ENCODE results near the gene CD58.

CD58 gene

DNA sequence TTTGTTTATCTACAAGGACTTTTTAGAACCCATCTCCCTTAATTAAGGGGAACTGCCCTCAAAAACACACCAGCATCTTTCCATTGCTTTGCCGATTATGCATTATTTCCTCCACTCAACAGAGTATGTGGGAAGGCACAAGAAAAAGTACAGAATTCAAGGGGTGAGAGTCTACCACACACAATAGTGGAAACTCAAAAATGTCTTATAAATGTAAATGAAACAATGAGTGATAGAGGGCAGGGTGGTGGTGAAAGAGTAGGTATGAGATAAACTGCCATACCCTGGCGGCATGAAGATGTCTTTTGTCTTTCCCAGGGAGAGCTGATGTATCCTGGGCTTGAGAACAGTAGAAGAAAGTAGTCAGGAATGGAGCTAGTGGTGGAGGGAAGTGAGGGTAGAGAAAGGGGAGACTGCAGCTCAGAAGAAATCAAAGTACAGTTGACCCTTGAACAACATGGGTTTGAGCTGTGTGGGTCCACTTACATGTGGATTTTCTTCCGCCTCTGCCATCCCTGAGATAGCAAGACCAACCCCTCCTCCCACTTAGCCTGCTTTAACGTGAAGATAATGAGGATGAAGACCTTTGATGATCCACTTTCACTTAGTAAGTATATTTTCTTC lies 24.4 kb downstream of the CD58 start:
- Histone ChIP-seq H3K36me3 (ENCODE audit: control insufficient read depth in 2 of 2, insufficient read depth in 1 of 2, low read length in 2 of 2) (peaks cover 0 to 8% of the 10 kb centered on the region in 2 experiments; a peak in 1 of 3 replicates), H3K27ac (ENCODE audit: extremely low read depth, low read depth, low read length) (no peak overlapping the region), H3K9me3 (ENCODE audit: control insufficient read depth, insufficient read depth, low read depth, low read length) (no peaks in the 10 kb centered on the region), H3K4me1 (ENCODE audit: control insufficient read depth, insufficient read depth, low read length) (peaks cover 2% of the 10 kb centered on the region; the same call in 1 of the 2 replicates), H3K4me3 (ENCODE audit: low read depth, low read length) (no peak overlapping the region)
- CTCF ChIA-PET, result no interaction called here
- POLR2A ChIA-PET, result no interaction called here
- TF ChIP-seq ZNF473 (tag by site-specific recombination; IDR thresholded peaks at IDR 0.05) (no peak), ZNF555 (tag by site-specific recombination; conservative IDR thresholded peaks at IDR 0.05) (no peak), ZNF701 (tag by site-specific recombination; IDR thresholded peaks at IDR 0.05) (no peak), PRDM1 (tag by site-specific recombination; IDR thresholded peaks at IDR 0.05) (peak; percentile 47), ZNF585B (tag by site-specific recombination; IDR thresholded peaks at IDR 0.05) (no peak)

GRCh38 chr1:116545359-116545705 lies 25.5 kb downstream of the CD58 start:
- Histone ChIP-seq H3K36me3 (ENCODE audit: control insufficient read depth in 2 of 2, insufficient read depth in 1 of 2, low read length in 2 of 2) (peaks cover 0 to 8% of the 10 kb centered on the region in 2 experiments; a peak in 1 of 3 replicates), H3K4me1 (ENCODE audit: control insufficient read depth, insufficient read depth, low read length) (peaks cover 2% of the 10 kb centered on the region; the same call in 1 of the 2 replicates), H3K4me3 (ENCODE audit: low read depth, low read length) (no peak overlapping the region), H3K27ac (ENCODE audit: extremely low read depth, low read depth, low read length) (no peak overlapping the region), H3K9me3 (ENCODE audit: control insufficient read depth, insufficient read depth, low read depth, low read length) (no peaks in the 10 kb centered on the region)
- CTCF ChIA-PET, result interaction anchor here (0.6 kb wide), 1 partner anchor 812 kb away, joined by 8 read pairs; no protein-coding TSS in a partner anchor
- POLR2A ChIA-PET, result no interaction called here
- TF ChIP-seq, protein P1, sequence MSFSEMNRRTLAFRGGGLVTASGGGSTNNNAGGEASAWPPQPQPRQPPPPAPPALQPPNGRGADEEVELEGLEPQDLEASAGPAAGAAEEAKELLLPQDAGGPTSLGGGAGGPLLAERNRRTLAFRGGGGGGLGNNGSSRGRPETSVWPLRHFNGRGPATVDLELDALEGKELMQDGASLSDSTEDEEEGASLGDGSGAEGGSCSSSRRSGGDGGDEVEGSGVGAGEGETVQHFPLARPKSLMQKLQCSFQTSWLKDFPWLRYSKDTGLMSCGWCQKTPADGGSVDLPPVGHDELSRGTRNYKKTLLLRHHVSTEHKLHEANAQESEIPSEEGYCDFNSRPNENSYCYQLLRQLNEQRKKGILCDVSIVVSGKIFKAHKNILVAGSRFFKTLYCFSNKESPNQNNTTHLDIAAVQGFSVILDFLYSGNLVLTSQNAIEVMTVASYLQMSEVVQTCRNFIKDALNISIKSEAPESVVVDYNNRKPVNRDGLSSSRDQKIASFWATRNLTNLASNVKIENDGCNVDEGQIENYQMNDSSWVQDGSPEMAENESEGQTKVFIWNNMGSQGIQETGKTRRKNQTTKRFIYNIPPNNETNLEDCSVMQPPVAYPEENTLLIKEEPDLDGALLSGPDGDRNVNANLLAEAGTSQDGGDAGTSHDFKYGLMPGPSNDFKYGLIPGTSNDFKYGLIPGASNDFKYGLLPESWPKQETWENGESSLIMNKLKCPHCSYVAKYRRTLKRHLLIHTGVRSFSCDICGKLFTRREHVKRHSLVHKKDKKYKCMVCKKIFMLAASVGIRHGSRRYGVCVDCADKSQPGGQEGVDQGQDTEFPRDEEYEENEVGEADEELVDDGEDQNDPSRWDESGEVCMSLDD (tag by site-specific recombination; IDR thresholded peaks at IDR 0.05), result no peak
- TF ChIP-seq SALL2 (tag by site-specific recombination; IDR thresholded peaks at IDR 0.05; ENCODE audit: borderline replicate concordance) (no peak), ZNF302 (tag by site-specific recombination; IDR thresholded peaks at IDR 0.05; ENCODE audit: low read depth) (no peak), ZFP69B (tag by site-specific recombination; IDR thresholded peaks at IDR 0.05) (no peak), ELK4 (IDR thresholded peaks at IDR 0.05; ENCODE audit: borderline replicate concordance, low read depth, low read length) (no peak), IKZF3 (tag by site-specific recombination; IDR thresholded peaks at IDR 0.05) (no peak), ZBTB48 (tag by site-specific recombination; IDR thresholded peaks at IDR 0.05) (no peak), ZNF791 (tag by site-specific recombination; IDR thresholded peaks at IDR 0.05) (no peak), ZNF626 (tag by site-specific recombination; IDR thresholded peaks at IDR 0.05) (no peak), ZNF24 (tag by site-specific recombination; IDR thresholded peaks at IDR 0.05) (no peak), SP3 (tag by site-specific recombination; IDR thresholded peaks at IDR 0.05) (no peak), ZNF610 (tag by site-specific recombination; IDR thresholded peaks at IDR 0.05; ENCODE audit: borderline replicate concordance) (no peak), KLF8 (tag by site-specific recombination; IDR thresholded peaks at IDR 0.05) (no peak)
- TF ChIP-seq, protein P2, sequence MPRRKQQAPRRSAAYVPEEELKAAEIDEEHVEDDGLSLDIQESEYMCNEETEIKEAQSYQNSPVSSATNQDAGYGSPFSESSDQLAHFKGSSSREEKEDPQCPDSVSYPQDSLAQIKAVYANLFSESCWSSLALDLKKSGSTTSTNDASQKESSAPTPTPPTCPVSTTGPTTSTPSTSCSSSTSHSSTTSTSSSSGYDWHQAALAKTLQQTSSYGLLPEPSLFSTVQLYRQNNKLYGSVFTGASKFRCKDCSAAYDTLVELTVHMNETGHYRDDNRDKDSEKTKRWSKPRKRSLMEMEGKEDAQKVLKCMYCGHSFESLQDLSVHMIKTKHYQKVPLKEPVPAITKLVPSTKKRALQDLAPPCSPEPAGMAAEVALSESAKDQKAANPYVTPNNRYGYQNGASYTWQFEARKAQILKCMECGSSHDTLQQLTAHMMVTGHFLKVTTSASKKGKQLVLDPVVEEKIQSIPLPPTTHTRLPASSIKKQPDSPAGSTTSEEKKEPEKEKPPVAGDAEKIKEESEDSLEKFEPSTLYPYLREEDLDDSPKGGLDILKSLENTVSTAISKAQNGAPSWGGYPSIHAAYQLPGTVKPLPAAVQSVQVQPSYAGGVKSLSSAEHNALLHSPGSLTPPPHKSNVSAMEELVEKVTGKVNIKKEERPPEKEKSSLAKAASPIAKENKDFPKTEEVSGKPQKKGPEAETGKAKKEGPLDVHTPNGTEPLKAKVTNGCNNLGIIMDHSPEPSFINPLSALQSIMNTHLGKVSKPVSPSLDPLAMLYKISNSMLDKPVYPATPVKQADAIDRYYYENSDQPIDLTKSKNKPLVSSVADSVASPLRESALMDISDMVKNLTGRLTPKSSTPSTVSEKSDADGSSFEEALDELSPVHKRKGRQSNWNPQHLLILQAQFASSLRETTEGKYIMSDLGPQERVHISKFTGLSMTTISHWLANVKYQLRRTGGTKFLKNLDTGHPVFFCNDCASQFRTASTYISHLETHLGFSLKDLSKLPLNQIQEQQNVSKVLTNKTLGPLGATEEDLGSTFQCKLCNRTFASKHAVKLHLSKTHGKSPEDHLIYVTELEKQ (tag by site-specific recombination; IDR thresholded peaks at IDR 0.05; ENCODE audit: borderline replicate concordance), result no peak
- TF ChIP-seq, protein P3, sequence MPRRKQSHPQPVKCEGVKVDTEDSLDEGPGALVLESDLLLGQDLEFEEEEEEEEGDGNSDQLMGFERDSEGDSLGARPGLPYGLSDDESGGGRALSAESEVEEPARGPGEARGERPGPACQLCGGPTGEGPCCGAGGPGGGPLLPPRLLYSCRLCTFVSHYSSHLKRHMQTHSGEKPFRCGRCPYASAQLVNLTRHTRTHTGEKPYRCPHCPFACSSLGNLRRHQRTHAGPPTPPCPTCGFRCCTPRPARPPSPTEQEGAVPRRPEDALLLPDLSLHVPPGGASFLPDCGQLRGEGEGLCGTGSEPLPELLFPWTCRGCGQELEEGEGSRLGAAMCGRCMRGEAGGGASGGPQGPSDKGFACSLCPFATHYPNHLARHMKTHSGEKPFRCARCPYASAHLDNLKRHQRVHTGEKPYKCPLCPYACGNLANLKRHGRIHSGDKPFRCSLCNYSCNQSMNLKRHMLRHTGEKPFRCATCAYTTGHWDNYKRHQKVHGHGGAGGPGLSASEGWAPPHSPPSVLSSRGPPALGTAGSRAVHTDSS (tag by site-specific recombination; IDR thresholded peaks at IDR 0.05), result no peak
- TF ChIP-seq, protein P4, sequence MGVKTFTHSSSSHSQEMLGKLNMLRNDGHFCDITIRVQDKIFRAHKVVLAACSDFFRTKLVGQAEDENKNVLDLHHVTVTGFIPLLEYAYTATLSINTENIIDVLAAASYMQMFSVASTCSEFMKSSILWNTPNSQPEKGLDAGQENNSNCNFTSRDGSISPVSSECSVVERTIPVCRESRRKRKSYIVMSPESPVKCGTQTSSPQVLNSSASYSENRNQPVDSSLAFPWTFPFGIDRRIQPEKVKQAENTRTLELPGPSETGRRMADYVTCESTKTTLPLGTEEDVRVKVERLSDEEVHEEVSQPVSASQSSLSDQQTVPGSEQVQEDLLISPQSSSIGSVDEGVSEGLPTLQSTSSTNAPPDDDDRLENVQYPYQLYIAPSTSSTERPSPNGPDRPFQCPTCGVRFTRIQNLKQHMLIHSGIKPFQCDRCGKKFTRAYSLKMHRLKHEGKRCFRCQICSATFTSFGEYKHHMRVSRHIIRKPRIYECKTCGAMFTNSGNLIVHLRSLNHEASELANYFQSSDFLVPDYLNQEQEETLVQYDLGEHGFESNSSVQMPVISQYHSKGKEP (tag by site-specific recombination; IDR thresholded peaks at IDR 0.05), result no peak
- TF ChIP-seq, protein P5, sequence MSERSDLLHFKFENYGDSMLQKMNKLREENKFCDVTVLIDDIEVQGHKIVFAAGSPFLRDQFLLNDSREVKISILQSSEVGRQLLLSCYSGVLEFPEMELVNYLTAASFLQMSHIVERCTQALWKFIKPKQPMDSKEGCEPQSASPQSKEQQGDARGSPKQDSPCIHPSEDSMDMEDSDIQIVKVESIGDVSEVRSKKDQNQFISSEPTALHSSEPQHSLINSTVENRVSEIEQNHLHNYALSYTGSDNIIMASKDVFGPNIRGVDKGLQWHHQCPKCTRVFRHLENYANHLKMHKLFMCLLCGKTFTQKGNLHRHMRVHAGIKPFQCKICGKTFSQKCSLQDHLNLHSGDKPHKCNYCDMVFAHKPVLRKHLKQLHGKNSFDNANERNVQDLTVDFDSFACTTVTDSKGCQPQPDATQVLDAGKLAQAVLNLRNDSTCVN (tag by site-specific recombination; optimal IDR thresholded peaks at IDR 0.05), result no peak
- TF ChIP-seq, protein P6, sequence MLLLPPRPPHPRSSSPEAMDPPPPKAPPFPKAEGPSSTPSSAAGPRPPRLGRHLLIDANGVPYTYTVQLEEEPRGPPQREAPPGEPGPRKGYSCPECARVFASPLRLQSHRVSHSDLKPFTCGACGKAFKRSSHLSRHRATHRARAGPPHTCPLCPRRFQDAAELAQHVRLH (tag by site-specific recombination; IDR thresholded peaks at IDR 0.05), result no peak

Data from HEK293 (cell line).